ENCODE measurements around the gene MYO10. TPM values are rescaled to one million over a fixed set of nuclear protein-coding genes. Genes with fewer than 3 reads are reported as not detected.

The MYO10 gene
- total RNA-seq, 2 donors from 2014 or later = 24.7 to 77.0 TPM

- DNase-seq (ENCODE audit: low spot score) = no peak
- no peaks in the 10 kb centered on the region for H3K27me3 ChIP-seq (replicated peaks; ENCODE audit: insufficient read depth)
- intact Hi-C loops (cut with DNase I) = no loop called here
- 62% methylated on average over 4 of the region's 4 CpGs for WGBS
- H3K27ac ChIP-seq = no peak overlapping the region
- TF ChIP-seq POLR2AphosphoS5 (IDR thresholded peaks at IDR 0.05) (no peak), CTCF (IDR thresholded peaks at IDR 0.05) (no peak), POLR2A (IDR thresholded peaks at IDR 0.05) (no peak)
- no peak overlapping the region for H3K4me3 ChIP-seq
- no peaks in the 10 kb centered on the region for H3K4me1 ChIP-seq (replicated peaks)
- no peaks in the 10 kb centered on the region for H3K9me3 ChIP-seq
- H3K36me3 ChIP-seq = no peaks in the 10 kb centered on the region
Observed at GRCh38 chr5:16749626-16750025, 186.5 kb downstream of the MYO10 start.

GRCh38 chr5:16744164-16744880 is 191.8 kb downstream of the MYO10 start:
- TF ChIP-seq POLR2A (IDR thresholded peaks at IDR 0.05) (no peak), POLR2AphosphoS5 (IDR thresholded peaks at IDR 0.05) (no peak), CTCF (IDR thresholded peaks at IDR 0.05) (no peak)
- H3K36me3 ChIP-seq = no peaks in the 10 kb centered on the region

GRCh38 chr5:16742938-16743337 is 193.2 kb downstream of the MYO10 start:
- Histone ChIP-seq H3K4me1 (replicated peaks) (peaks cover 3% of the 10 kb centered on the region), H3K36me3 (no peaks in the 10 kb centered on the region), H3K9me3 (no peaks in the 10 kb centered on the region), H3K27ac (no peak overlapping the region), H3K4me3 (no peak overlapping the region), H3K27me3 (replicated peaks; ENCODE audit: insufficient read depth) (no peaks in the 10 kb centered on the region)
- WGBS = 84% methylated on average over 5 of the region's 5 CpGs
- DNase-seq (ENCODE audit: low spot score) = no peak
- TF ChIP-seq POLR2A (IDR thresholded peaks at IDR 0.05) (no peak), CTCF (IDR thresholded peaks at IDR 0.05) (no peak), POLR2AphosphoS5 (IDR thresholded peaks at IDR 0.05) (no peak)
- intact Hi-C loops (cut with DNase I) = no loop called here

More at GRCh38 chr5:16744164-16744880, 191.8 kb downstream of the MYO10 start:
- intact Hi-C loops (cut with DNase I) = no loop called here
- Histone ChIP-seq H3K27me3 (replicated peaks; ENCODE audit: insufficient read depth) (no peaks in the 10 kb centered on the region), H3K4me3 (no peak overlapping the region), H3K27ac (no peak overlapping the region), H3K4me1 (replicated peaks) (peaks cover 3% of the 10 kb centered on the region), H3K9me3 (no peaks in the 10 kb centered on the region)
- WGBS = 92% methylated on average over 15 of the region's 15 CpGs
- no peak for DNase-seq (ENCODE audit: low spot score)

GRCh38 chr5:16740811-16741392 is 195.2 kb downstream of the MYO10 start:
- H3K9me3 ChIP-seq = no peaks in the 10 kb centered on the region
- intact Hi-C loops (cut with DNase I) = no loop called here
- 14% methylated on average over 11 of the region's 11 CpGs for WGBS
- DNase-seq (ENCODE audit: low spot score) = peak; percentile 71
- no peaks in the 10 kb centered on the region for H3K36me3 ChIP-seq
- H3K4me1 ChIP-seq (replicated peaks) = peaks cover 3% of the 10 kb centered on the region
- no peak for TF ChIP-seq POLR2A (IDR thresholded peaks at IDR 0.05)
- no peak for TF ChIP-seq CTCF (IDR thresholded peaks at IDR 0.05)
- TF ChIP-seq POLR2AphosphoS5 (IDR thresholded peaks at IDR 0.05) = peak; percentile 88
- no peaks in the 10 kb centered on the region for H3K27me3 ChIP-seq (replicated peaks; ENCODE audit: insufficient read depth)
- H3K4me3 ChIP-seq = no peak overlapping the region
- no peak overlapping the region for H3K27ac ChIP-seq
